Liver (tissue), 3 donors: ENCODE measurements around the gene PRKCH.

ENCODE experiments used
- ATF3 ChIP-seq: IDR thresholded peaks from 2 replicates; pipeline ENCODE4 v1.6.1; 2016; ENCODE audit warnings: antibody characterized with exemption
- CTCF ChIP-seq: fragments of 150-350 bp; IDR thresholded peaks from 2 replicates; pipeline ENCODE4 v1.5.1; 2017; ENCODE audit warnings: improper control_type of control experiment, low read depth, low read length; ENCODE audit not compliant: missing input control
- MAX ChIP-seq: IDR thresholded peaks from 2 replicates; pipeline ENCODE4 v1.6.1; 2016; ENCODE audit warnings: antibody characterized with exemption
- NR2F2 ChIP-seq: IDR thresholded peaks from 2 replicates; pipeline ENCODE4 v1.6.1; 2016; ENCODE audit warnings: antibody characterized with exemption
- donor health status: healthy.
- donor health status: healthy.

- TF ChIP-seq ATF3 (no peak), CTCF (no peak), MAX (no peak), NR2F2 (no peak)
These were observed 131.9 kb downstream of the PRKCH start for GRCh38 chr14:61453103-61453767.
